8988T (cell line): Measurements from ENCODE around the gene DLG2.

Source experiments
- DNase-seq: peaks from one replicate; pipeline ENCODE4 v3.0.0; 2011

The DLG2 gene

DNA sequence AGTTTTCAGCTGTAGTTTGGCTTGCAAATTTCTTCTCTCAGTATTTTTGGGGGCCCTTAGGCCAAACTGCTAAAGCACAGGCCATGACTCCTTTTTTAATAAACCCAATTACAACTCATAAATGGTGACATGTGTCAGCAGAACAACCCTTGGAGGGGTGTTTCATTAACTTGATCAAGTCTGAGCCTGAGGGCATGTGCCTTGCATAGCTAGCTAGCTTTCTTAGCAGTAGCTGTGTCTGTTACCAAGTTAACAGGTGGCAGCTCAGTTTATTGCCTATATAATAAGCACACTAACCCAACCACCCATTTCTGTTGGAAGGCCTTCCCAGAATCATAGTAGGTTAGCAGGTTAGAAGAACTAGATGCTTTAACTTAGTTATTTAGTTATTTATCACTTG lies 1390.7 kb downstream of the DLG2 start:
- DNase-seq, result no peak

DNA sequence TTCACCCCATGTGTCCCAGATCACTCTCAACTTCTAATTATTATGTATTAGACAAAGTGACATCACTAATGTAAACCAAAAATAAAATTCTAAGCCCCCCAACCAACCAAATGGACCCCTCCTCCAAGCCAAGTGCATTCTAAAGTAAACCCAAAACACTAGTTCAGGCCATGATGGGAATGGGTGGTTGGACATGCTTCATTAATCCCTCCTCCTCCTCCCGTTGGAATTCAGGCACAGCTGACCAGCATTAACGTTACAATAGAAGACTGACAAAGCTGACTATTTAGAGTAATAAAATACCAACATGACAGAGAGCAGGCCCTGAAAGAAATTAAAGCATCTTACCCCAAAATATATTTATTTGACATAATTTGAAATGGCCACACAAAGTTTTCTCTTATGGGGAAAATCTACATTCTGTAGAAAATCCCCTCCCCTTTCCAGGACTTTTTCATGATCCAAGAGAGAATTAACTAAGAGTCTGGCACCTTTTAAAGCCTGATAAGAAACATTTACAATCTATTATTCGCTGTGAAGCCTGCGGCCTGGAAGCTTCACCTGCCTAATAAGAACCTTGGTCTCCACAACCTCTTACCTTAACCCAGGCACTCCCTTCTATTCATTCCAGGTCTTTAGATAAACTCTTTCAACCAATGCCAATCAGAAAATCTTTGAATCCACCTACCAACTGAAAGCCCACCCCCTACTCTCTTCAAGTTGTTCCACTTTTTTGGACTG lies 1392.5 kb downstream of the DLG2 start:
- no peak for DNase-seq

DNA sequence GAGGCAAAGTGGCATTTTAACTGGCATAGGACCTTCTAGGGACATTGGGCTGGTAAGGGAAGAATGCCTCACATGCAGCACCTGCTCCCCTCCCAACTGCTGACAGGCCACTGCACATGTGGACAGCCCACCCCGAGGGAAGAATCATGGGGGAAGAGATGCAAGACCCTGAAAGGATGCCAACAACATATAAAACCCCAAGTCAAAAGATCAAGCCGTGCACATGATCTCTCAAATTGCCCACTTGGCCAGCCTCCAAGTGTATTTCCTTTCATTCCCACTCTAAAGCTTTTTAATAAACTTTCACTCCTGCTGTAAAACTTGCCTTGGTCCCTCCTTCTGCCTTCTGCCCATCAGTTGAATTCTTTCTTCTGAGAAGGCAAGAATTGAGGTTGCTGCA lies 1393.1 kb downstream of the DLG2 start:
- DNase-seq, result no peak

GRCh38 chr11:84232511-84232910 lies 1394.6 kb downstream of the DLG2 start:
- DNase-seq, result no peak

DNA sequence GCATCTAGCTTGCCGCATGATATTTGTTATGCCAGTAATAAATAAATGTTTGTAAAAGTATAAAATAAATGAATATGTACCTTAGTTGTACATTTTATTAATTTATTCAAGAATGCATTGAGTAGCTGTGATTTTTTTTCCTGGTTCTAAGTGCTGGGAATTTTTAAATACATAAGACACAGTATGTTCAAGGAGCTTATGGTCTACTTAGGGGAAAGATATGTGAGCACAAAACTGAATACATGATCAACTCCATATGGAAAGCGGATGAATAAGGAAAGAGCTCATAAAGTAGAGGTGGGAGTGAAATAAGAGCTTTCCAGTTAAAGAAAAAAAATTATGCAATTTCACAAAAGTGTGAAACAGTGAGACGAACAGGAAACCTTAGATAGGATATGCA lies 1396.7 kb downstream of the DLG2 start:
- DNase-seq, result no peak

GRCh38 chr11:84227970-84228665 lies 1399.0 kb downstream of the DLG2 start:
- no peak for DNase-seq

DNA sequence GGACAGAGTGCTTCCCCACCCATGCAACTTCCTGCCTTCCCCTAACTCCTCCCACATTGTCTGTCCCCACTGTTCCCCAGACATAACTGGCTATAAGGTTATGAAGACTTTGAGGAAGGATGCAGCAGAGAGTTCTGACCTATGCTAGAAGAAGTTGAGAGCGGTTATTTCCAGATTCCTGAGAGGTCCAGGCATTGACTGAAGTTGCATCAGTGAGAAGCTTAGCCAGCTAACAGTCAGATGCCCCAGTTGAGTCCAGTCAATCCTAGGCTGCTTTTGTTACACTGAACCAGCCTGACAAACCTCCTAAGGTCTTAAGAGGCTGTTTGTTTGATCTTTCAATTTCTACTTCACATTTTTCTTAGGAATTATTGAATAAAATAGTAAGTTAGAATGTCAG lies 1403.1 kb downstream of the DLG2 start:
- no peak for DNase-seq

GRCh38 chr11:84218318-84218717 lies 1408.8 kb downstream of the DLG2 start:
- DNase-seq, result no peak

DNA sequence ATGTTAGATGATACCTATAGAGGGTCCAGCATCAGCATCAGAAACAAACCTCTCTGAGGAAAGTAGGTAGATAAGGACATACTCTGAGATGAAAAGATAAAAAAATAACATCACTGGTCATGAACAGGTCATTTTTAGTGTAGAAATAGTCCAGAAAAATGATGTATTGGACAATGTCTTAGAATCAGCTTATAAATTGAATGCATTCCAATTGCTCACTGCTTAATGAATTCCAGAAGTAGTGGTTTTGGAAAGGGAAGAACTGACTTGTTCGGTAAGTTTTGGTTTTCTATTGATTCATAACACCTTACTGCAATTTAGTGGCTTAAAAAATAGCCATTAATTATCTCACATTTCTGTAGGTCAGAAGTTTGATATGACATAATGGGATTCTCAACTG lies 1411.5 kb downstream of the DLG2 start:
- DNase-seq, result no peak

DNA sequence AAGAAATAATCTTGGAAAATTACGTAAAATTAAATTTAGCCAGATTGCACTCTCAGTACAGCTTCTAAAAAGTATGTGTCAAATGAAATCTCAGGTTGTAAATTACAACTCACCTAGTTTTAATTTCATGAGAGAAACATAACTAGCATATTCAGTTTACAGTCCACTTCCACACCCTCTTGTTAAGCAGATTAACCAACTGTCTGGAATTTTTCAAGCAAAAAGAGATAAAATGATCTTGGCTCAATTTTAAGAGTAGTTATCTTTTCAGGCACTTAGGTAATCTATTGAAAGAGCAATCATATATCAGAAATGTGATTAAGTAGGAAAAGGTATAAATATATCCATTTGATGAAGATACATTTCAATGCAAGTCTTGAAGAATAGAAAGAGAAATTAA lies 1412.6 kb downstream of the DLG2 start:
- no peak for DNase-seq

DNA sequence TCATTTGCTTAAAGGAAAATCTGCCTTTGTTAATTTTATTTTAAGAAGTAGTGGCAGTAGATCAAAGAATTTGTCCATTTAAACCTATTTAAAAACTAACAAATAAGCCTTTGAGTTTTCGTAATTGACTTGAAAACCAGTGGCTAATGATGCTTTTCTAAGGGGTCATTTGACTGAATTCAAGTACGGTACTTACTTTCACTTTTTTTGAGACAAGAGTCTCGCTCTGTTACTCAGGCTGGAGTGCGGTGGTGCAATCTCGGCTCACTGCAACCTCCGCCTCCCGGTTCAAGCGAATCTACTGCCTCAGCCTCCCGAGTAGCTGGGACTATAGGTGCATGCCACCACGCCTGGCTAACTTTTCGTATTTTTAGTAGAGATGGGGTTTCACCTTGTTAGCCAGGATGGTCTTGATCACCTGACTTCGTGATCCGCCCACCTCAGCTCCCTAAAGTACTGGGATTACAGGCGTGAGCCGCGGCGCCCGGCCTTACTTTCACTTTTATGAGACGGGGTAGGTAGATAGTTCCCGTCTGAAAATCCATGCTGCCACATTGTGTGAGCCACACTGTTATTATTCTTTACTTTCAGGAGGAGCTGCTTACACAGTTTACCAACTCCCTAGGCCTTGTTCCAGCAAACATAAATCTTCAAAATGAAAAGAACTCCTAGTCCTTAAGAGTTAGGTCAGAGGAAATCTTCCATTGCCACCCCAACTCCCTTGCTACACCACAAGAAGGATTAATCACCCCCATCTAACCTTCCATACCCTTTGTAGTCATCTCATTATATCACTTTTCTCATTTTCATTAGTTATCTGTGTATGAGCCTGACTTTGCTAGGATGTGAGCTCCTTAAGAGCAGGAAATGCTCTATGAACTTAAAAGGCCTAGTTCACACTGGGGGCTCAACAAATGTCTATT lies 1414.4 kb downstream of the DLG2 start:
- no peak for DNase-seq

- DNase-seq, result no peak
Observed at GRCh38 chr11:84211896-84212295, 1415.2 kb downstream of the DLG2 start.

- DNase-seq, result no peak
Observed at GRCh38 chr11:84194696-84195095, 1432.4 kb downstream of the DLG2 start.

DNA sequence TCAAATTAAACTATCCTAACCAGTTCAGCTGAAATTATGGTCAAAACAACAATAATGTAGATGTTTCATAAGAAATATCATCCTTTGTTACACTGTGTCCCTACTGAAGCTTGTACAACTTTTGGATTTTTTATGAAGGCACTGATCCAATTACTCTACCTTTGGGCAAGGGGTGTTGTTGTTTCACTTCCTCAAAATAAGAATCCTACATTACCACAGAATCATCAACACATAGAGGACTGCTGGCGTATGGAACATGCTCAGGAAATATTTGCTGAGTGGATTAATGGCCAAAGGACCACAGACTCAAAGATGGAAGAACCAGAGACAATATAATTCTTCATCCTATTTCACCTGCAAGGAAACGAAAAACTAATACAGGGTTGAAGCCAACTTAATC lies 1433.4 kb downstream of the DLG2 start:
- no peak for DNase-seq

DNA sequence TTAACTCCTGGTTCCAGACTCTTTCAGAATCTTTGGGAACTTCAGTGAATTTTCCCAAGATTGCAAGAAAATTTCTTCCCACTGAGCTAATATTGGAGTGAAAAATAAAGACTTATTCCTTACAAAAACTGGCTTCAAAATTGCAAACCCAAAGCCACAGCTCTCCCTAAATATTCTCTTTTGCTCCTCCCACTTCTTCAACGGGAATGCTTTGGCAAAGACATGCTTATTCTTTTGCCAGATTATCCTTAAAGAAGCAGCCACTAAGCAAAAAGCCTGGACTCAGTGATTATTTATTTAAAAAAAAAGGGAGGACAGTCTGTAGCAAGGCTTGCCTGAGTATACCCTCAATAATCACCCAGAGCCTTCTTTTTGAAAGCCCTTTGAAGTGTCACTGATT lies 1438.6 kb downstream of the DLG2 start:
- DNase-seq, result no peak

DNA sequence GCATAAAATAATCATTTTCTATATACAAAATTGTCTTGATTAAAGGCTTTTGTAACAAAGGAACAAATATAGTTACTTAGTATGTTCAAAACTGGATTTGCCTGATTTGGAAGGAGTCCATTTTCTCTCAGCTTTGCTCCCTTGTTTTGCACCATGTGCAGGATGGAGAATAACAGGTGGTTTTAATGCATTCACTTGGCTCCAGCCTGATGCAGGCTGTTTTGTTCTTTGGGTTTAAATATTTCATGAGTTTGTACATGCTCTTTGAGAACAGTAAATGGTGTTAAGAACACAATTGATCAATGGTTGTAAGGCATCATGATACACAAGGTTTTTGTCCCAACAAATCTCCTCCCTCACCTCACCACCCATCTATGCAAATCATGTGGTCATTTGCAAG lies 1454.1 kb downstream of the DLG2 start:
- no peak for DNase-seq

GRCh38 chr11:84165139-84165538 lies 1462.0 kb downstream of the DLG2 start:
- DNase-seq, result no peak

DNA sequence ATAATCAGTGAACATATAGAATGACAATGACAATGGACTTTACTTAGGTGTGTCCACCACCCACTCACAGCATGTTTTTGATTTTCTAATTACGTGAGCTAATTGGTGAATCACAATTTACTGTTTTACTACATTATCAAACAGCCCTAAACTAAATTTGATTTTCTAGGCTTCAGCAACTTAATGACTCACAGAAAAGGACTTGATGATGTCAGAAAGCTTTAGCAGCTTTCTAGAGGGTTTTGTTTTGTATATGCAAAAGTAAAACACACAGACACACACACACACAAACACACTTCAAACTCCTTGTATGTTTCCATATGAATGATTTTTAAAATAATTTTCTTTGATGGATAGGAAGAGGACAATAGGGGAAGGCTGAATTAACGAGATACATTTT lies 1462.4 kb downstream of the DLG2 start:
- DNase-seq, result no peak

- no peak for DNase-seq
Observed at GRCh38 chr11:84163116-84163515, 1464.0 kb downstream of the DLG2 start.

DNA sequence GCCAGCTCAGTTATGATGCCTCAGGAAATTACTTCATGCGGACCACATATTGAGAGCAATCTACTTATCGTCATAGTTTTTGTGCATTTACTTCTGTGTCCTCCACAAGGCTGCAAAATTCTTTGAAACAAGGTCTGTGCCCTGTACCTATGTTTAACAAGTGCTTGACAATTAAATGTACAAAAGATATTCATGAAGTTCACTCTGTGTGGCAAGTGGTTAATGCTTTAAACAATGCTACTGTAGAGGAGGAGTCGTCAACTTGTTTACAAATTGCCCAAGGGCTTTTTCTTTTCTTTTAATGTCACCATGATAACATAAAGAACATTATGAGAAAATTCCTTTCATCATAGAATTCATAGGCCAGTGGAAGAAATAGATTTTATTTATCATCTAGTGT lies 1469.5 kb downstream of the DLG2 start:
- DNase-seq, result no peak

- no peak for DNase-seq
Observed at GRCh38 chr11:84146826-84147225, 1480.3 kb downstream of the DLG2 start.

- no peak for DNase-seq
Observed at GRCh38 chr11:84145616-84146185, 1481.4 kb downstream of the DLG2 start.

DNA sequence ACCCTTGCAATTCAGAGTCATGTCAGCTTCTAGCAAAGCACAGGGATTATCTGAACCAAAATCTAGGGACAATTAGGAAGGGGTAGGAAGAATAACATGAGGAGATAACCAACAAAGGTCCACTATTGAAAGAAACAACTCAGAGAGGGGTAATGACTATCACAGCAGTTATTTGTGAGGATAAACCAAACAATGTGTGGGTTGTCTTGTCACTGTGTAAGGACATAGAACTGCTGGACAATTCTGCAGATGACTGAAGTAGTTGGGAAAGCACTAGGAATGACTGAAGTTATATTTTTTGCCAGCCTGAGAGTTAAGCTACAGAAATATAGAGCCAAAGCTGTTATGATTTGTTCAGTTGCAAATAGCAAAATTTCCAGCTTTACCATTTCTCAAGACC lies 1482.6 kb downstream of the DLG2 start:
- DNase-seq, result no peak
